K562 (cell line): ENCODE results near the gene IRF1. TPM values are rescaled to one million over a fixed set of nuclear protein-coding genes. Genes with fewer than 3 reads are reported as not detected.

Experiments
- ADNP ChIP-seq: fragments of 200-800 bp; sonication (Bioruptor generic); IDR thresholded peaks from 2 replicates; pipeline ENCODE4 v1.6.1; 2016; ENCODE audit warnings: missing genetic modification characterization, missing compliant biosample characterization
- CREB5 ChIP-seq: fragments of 250-450 bp; sonication (Bioruptor Pico); IDR thresholded peaks from 2 replicates; pipeline ENCODE4 v1.5.0; 2020; ENCODE audit warnings: mild to moderate bottlenecking
- ELF4 ChIP-seq: fragments of 450-650 bp; formaldehyde crosslinking; IDR thresholded peaks from 2 replicates; pipeline ENCODE4 v1.4.0; 2022; ENCODE audit warnings: missing genetic modification characterization
- ETV1 ChIP-seq: fragments of 450-650 bp; conservative IDR thresholded peaks from 2 replicates; pipeline ENCODE4 v1.6.1; 2016; ENCODE audit warnings: missing genetic modification characterization, control low read depth, low read depth, missing compliant biosample characterization
- FOXA1 ChIP-seq: fragments of 450-650 bp; IDR thresholded peaks from 2 replicates; pipeline ENCODE4 v1.6.1; 2016; ENCODE audit warnings: mild to moderate bottlenecking, borderline replicate concordance
- HMBOX1 ChIP-seq: sonication (generic); IDR thresholded peaks from 2 replicates; pipeline ENCODE4 v1.6.1; 2016
- HMG20A ChIP-seq: fragments of 450-650 bp; formaldehyde crosslinking; conservative IDR thresholded peaks from 2 replicates; pipeline ENCODE4 v1.4.0; 2020; ENCODE audit warnings: mild to moderate bottlenecking, mixed read lengths
- HNRNPLL ChIP-seq: fragments of 200-400 bp; formaldehyde crosslinking; IDR thresholded peaks from 2 replicates; pipeline ENCODE4 v1.6.1; 2017; ENCODE audit warnings: low read length, low read depth, mild to moderate bottlenecking; ENCODE audit not compliant: poor library complexity, severe bottlenecking
- KAT8 ChIP-seq: fragments of 450-650 bp; IDR thresholded peaks from 2 replicates; pipeline ENCODE4 v1.6.1; 2016; ENCODE audit warnings: low read depth, mild to moderate bottlenecking
- LARP7 ChIP-seq: fragments of 450-650 bp; IDR thresholded peaks from 2 replicates; pipeline ENCODE4 v1.6.1; 2016
- MBD2 ChIP-seq: sonication (generic); IDR thresholded peaks from 2 replicates; pipeline ENCODE4 v1.6.1; 2016; ENCODE audit warnings: low read depth, borderline replicate concordance
- PRDM10 ChIP-seq: fragments of 450-650 bp; IDR thresholded peaks from 2 replicates; pipeline ENCODE4 v1.6.1; 2018; ENCODE audit not compliant: partially characterized antibody
- SAFB ChIP-seq: fragments of 200-400 bp; formaldehyde crosslinking; IDR thresholded peaks from 2 replicates; pipeline ENCODE4 v1.6.1; 2017; ENCODE audit warnings: low read depth, low read length, borderline replicate concordance
- SPI1 ChIP-seq: IDR thresholded peaks from 2 replicates; pipeline ENCODE4 v1.6.1; 2011; ENCODE audit warnings: low read depth, low read length, control low read depth, borderline replicate concordance
- SRSF9 ChIP-seq: fragments of 200-400 bp; formaldehyde crosslinking; IDR thresholded peaks from 2 replicates; pipeline ENCODE4 v1.6.1; 2017; ENCODE audit warnings: low read depth, low read length, borderline replicate concordance
- TAF1 ChIP-seq: IDR thresholded peaks from 2 replicates; pipeline ENCODE4 v1.6.1; 2011; ENCODE audit warnings: mild to moderate bottlenecking, low read length, moderate library complexity; ENCODE audit not compliant: insufficient read depth, control insufficient read depth, severe bottlenecking; ENCODE audit errors: extremely low read depth
- TEAD1 ChIP-seq, 2 experiments: fragments of 450-650 bp in 1 of 2; sonication (generic) in 1 of 2; formaldehyde crosslinking; IDR thresholded peaks; 2 replicates each; pipeline versions ENCODE4 v1.4.0 to v1.8.0; 2020 to 2022; ENCODE audit warnings: mild to moderate bottlenecking in 2 of 2, missing genetic modification reagents in 1 of 2
- ZNF253 ChIP-seq: fragments of 250-450 bp; sonication (Bioruptor Pico); conservative IDR thresholded peaks from 2 replicates; pipeline ENCODE4 v1.6.1; 2021; ENCODE audit warnings: mild to moderate bottlenecking
- ZNF639 ChIP-seq, 2 experiments: fragments of 200-800 bp in 1 of 2; sonication (Bioruptor generic) in 1 of 2; sonication (generic) in 1 of 2; formaldehyde crosslinking in 1 of 2; IDR thresholded peaks in 1 of 2; conservative IDR thresholded peaks in 1 of 2; 2 replicates each; pipeline versions ENCODE4 v1.5.0 to v1.6.1; 2016 to 2020; ENCODE audit warnings: missing compliant biosample characterization in 1 of 2, missing genetic modification characterization in 1 of 2, missing genetic modification reagents in 1 of 2
- polyA plus RNA-seq, 8 experiments: library from polyadenylated mRNA; depleted of rRNA in 4 of 8; stranded (reverse) in 5 of 8; unstranded in 3 of 8; fragments of >200 nt; fragmentation: Nextera tagmentation in 2 of 8; fragmentation: Illumina TruSeq in 1 of 8; extraction: Ambion mirVana in 2 of 8; extraction: Trizol in 1 of 8; gene quantifications; 2 replicates each; pipeline versions ENCODE4 v1.2.1 to v1.2.3, GENCODE V29; 2011 to 2014; ENCODE audit warnings: inconsistent platforms in 1 of 8, missing spikeins in 1 of 8
- total RNA-seq, 7 experiments: library from RNA; depleted of rRNA in 6 of 7; stranded (reverse); fragments of >200 nt in 6 of 7; fragmentation: Illumina TruSeq in 2 of 7; extraction: Trizol in 2 of 7; gene quantifications; 2 replicates each; pipeline versions ENCODE4 v1.2.1 to v1.2.3, GENCODE V29; 2011 to 2021; ENCODE audit warnings: low replicate concordance in 1 of 7

IRF1 gene
- total and polyA plus RNA-seq, 9 of the 15 experiments (the other 6 are each of a cell fraction or from before 2014, with no cell fraction given): 1.1 to 12.3 (median 5.9) TPM

- TF ChIP-seq PRDM10 (peak; percentile 82), HNRNPLL (peak; percentile 77), ZNF253 (CRISPR knock-in tag) (no peak), KAT8 (no peak), TAF1 (peak; percentile 13), CREB5 (CRISPR knock-in tag) (no peak), ELF4 (CRISPR knock-in tag) (no peak), FOXA1 (no peak), ZNF639 (CRISPR knock-in tag; conservative IDR thresholded peaks at IDR 0.05 in 1 of 2, IDR thresholded peaks at IDR 0.05 in 1 of 2) (peak in 1 of 2 experiments; percentile 36; a peak in 1 of 4 replicates), ETV1 (tag) (peak; percentile 34), TEAD1 (CRISPR knock-in tag; IDR thresholded peaks at IDR 0.05) (no peak; a peak in 1 of 4 replicates), LARP7 (no peak), MBD2 (no peak; the same call in 1 of the 2 replicates), SAFB (no peak), SRSF9 (no peak), HMBOX1 (no peak), HMG20A (CRISPR knock-in tag) (no peak), SPI1 (no peak), ADNP (tag) (no peak)
Observed at GRCh38 chr5:132496631-132497487, 6.3 kb upstream of the IRF1 start (continued).
